ENCODE measurements around the gene CELSR1.

CELSR1 gene

DNA sequence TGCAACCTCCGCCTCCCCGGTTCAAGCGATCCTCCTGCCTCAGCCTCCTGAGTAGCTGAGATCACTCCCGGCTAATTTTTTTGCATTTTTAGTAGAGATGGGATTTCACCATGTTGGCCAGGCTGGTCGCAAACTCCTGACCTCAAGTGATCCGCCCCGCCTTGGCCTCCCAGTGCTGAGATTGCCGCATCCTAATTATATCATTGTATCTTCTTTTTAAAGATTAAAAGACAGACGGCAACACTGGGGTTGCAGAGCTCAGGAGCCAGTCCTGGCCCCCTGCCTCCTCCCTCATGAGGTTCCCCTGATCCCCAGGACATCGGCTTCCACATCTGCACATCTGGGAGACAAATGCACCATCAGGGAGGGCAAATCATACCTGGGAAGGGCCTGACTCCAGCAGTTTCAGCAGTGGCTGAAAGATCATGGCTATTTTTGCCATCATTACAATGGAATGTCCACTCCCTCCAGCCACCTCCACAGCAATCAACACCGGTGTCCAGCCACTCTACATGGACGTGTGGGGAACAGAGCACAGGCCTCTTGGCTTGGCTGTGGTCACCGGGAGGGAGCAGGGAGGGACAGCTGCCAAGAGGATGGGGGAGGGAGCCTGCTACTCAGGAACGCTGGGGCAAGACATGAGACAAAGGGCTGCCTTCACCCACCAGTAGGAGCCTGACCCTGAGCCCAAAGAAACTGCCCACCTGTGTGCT is 9.2 kb upstream of the CELSR1 start:
- DNase-seq (ENCODE audit: low spot score) (peak; percentile 45), ATAC-seq (ENCODE audit: low read depth) (no peak)
- H3K4me1 ChIP-seq (ENCODE audit: insufficient read depth, poor library complexity, severe bottlenecking) = peaks cover 28% of the 10 kb centered on the region
- peak overlapping the region; percentile 66 for H3K27ac ChIP-seq (ENCODE audit: poor library complexity, severe bottlenecking)
- H3K27me3 ChIP-seq (ENCODE audit: insufficient read depth, poor library complexity, severe bottlenecking) = no peaks in the 10 kb centered on the region
- H3K9me3 ChIP-seq (ENCODE audit: severe bottlenecking) = no peaks in the 10 kb centered on the region
- H3K36me3 ChIP-seq (ENCODE audit: low read depth) = no peaks in the 10 kb centered on the region
- TF ChIP-seq, protein P1, sequence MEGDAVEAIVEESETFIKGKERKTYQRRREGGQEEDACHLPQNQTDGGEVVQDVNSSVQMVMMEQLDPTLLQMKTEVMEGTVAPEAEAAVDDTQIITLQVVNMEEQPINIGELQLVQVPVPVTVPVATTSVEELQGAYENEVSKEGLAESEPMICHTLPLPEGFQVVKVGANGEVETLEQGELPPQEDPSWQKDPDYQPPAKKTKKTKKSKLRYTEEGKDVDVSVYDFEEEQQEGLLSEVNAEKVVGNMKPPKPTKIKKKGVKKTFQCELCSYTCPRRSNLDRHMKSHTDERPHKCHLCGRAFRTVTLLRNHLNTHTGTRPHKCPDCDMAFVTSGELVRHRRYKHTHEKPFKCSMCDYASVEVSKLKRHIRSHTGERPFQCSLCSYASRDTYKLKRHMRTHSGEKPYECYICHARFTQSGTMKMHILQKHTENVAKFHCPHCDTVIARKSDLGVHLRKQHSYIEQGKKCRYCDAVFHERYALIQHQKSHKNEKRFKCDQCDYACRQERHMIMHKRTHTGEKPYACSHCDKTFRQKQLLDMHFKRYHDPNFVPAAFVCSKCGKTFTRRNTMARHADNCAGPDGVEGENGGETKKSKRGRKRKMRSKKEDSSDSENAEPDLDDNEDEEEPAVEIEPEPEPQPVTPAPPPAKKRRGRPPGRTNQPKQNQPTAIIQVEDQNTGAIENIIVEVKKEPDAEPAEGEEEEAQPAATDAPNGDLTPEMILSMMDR (IDR thresholded peaks at IDR 0.05; ENCODE audit: poor library complexity, severe bottlenecking) = no peak
- H3K4me3 ChIP-seq (ENCODE audit: severe bottlenecking) = no peak overlapping the region

DNA sequence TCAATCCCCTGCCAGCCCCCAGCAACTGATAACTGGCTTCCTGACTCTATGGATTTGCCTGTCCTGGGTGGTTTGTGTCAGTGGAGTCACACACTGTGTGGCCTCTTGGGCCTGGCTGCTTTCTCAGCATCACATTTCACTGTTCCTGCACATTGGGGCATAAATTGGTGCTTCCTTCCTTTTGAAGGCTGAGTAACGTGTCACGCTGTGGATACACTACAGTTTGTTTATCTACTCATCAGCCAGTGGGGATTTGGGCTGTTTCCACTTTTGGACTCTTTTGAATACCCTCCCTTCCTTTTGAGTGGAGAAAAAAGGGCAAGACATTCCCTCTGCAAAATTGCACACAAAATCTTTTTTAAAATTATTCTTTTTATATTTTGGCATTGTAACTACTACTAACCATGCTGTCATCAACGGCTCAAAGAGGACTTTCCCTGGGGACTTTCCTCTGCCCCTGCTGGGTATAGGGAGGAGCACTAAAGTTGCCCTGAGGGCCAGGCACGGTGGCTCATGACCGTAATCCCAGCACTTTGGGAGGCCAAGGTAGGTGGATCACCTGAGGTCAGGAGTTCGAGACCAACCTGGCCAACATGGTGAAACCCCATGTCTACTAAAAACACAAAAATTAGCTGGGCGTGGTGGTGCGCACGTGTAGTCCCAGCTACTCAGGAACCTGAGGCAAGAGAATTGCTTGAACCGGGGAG is 7.8 kb upstream of the CELSR1 start:
- TF ChIP-seq, protein P1 (IDR thresholded peaks at IDR 0.05; ENCODE audit: poor library complexity, severe bottlenecking) = no peak
- no peaks in the 10 kb centered on the region for H3K27me3 ChIP-seq (ENCODE audit: insufficient read depth, poor library complexity, severe bottlenecking)
- H3K4me3 ChIP-seq (ENCODE audit: severe bottlenecking) = no peak overlapping the region
- peaks cover 30% of the 10 kb centered on the region for H3K4me1 ChIP-seq (ENCODE audit: insufficient read depth, poor library complexity, severe bottlenecking)
- ATAC-seq (ENCODE audit: low read depth) (no peak), DNase-seq (ENCODE audit: low spot score) (peak; percentile 15)
- H3K9me3 ChIP-seq (ENCODE audit: severe bottlenecking) = no peaks in the 10 kb centered on the region
- no peak overlapping the region for H3K27ac ChIP-seq (ENCODE audit: poor library complexity, severe bottlenecking)
- H3K36me3 ChIP-seq (ENCODE audit: low read depth) = no peaks in the 10 kb centered on the region

DNA sequence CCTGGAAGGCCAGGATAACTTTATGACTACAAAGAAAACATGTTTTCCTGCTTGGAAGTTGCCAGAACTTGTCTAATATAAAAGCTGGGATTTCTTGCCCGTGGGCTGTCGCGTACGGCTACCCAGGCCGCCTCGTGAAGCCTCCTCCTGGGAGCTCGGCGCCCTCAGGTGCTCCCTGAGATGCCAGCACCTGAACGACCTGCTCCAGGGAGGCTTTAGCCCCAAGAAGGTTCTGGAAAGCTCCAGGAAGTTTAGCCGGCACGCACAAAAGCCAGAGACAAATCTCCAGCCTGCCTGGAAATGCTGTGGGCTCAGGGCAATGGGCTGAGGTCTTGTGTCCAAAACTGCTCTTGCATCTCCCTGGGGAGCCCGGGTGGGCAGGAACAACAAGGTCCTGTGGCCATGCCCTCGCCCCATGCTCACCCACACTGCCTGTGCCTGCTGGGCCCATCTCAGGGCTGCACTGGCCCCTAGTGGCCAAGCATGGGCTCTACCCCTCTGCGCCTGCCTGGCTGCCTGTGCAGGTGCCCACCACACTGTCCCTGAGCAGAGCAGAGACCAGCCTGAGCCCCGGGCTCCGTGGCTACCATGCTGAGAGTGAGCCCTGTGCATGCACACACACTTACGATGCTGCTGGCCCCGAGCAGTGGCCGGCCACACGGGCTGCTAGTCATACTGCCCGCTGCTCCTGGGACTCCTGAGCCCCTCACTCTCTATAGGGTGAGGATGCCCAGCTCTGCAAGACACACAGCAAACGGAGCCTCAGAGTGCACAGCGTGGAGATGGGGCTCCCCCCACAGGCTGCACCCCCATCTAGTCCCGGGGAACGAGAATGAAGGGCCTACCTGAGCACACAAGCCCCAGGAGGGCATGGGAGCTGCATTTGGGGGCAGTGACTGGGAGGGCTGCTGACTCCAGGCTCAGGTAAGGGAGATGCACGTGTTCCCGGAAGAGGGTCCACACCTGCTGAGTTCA is 4.9 kb upstream of the CELSR1 start:
- Histone ChIP-seq H3K4me3 (ENCODE audit: severe bottlenecking) (no peak overlapping the region), H3K27ac (ENCODE audit: poor library complexity, severe bottlenecking) (peak overlapping the region; percentile 45), H3K4me1 (ENCODE audit: insufficient read depth, poor library complexity, severe bottlenecking) (peaks cover 21% of the 10 kb centered on the region), H3K9me3 (ENCODE audit: severe bottlenecking) (no peaks in the 10 kb centered on the region), H3K27me3 (ENCODE audit: insufficient read depth, poor library complexity, severe bottlenecking) (no peaks in the 10 kb centered on the region), H3K36me3 (ENCODE audit: low read depth) (no peaks in the 10 kb centered on the region)
- TF ChIP-seq, protein P1 (IDR thresholded peaks at IDR 0.05; ENCODE audit: poor library complexity, severe bottlenecking) = peak; percentile 94
- ATAC-seq (ENCODE audit: low read depth) (peak; percentile 89), DNase-seq (ENCODE audit: low spot score) (peak; percentile 76)

DNA sequence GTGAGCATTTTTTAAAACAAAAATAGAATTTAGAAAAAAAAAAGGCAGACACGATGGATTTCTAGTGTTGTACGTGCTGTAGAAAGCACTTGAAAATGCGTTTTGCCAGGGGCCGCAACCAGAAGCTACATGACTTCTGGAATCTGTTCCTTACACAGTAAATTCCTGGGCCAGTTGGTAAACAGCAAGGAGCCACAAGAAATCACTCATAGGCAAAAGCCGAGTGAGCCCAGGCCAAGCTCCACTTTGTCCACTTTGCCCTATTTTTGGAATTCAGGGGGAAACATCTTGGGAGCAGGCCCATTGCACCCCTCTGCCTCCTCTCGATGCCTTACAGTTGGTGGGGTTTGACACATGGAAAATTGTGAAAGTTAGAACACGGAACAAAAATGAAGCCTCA is 4.1 kb upstream of the CELSR1 start:
- no peak for DNase-seq (ENCODE audit: low spot score)
- Histone ChIP-seq H3K9me3 (ENCODE audit: severe bottlenecking) (no peaks in the 10 kb centered on the region), H3K27ac (ENCODE audit: poor library complexity, severe bottlenecking) (peak overlapping the region; percentile 45), H3K27me3 (ENCODE audit: insufficient read depth, poor library complexity, severe bottlenecking) (no peaks in the 10 kb centered on the region), H3K4me1 (ENCODE audit: insufficient read depth, poor library complexity, severe bottlenecking) (peaks cover 13% of the 10 kb centered on the region), H3K36me3 (ENCODE audit: low read depth) (no peaks in the 10 kb centered on the region), H3K4me3 (ENCODE audit: severe bottlenecking) (no peak overlapping the region)
- TF ChIP-seq, protein P1 (IDR thresholded peaks at IDR 0.05; ENCODE audit: poor library complexity, severe bottlenecking) = no peak
- no peak for ATAC-seq (ENCODE audit: low read depth)

Measured in RWPE2 (cell line).